Ramos (cell line): Measurements from ENCODE around the gene OR8S1.
"Not testable (repeated sequence)": the region's sequence is repeated elsewhere in the genome, so short reads cannot be mapped to it uniquely, and the experiment has no call there.

ENCODE experiments used
- in situ Hi-C: fragments of 300-500 bp; cut with MboI; formaldehyde crosslinking; loops from one replicate; pipeline ENCODE4 v1.14.3; 2022; ENCODE audit warnings: low sequenced_read_pairs; ENCODE audit not compliant: unreplicated experiment

OR8S1 gene

GRCh38 chr12:48553666-48554343, 28.4 kb downstream of the OR8S1 start:
- in situ Hi-C loops, result not testable (repeated sequence)

GRCh38 chr12:48556631-48557030, 31.2 kb downstream of the OR8S1 start:
- in situ Hi-C loops, result no loop called here

GRCh38 chr12:48557919-48558318, 32.5 kb downstream of the OR8S1 start:
- in situ Hi-C loops, result no loop called here

GRCh38 chr12:48567731-48568130, 42.3 kb downstream of the OR8S1 start:
- in situ Hi-C loops, result no loop called here

- in situ Hi-C loops, result no loop called here
Measured at GRCh38 chr12:48569946-48570345, 44.5 kb downstream of the OR8S1 start, which contains the start of gene LALBA. TSS of gene LALBA (minus strand) at chr12:48570046. CDS start at chr12:48570020, 26 bp downstream.

GRCh38 chr12:48572326-48572725, 46.9 kb downstream of the OR8S1 start:
- in situ Hi-C loops, result no loop called here
